ENCODE results near the gene NAB2.
"Not testable (repeated sequence)": the region's sequence is repeated elsewhere in the genome, so short reads cannot be mapped to it uniquely, and the experiment has no call there.

NAB2 gene, protein sequence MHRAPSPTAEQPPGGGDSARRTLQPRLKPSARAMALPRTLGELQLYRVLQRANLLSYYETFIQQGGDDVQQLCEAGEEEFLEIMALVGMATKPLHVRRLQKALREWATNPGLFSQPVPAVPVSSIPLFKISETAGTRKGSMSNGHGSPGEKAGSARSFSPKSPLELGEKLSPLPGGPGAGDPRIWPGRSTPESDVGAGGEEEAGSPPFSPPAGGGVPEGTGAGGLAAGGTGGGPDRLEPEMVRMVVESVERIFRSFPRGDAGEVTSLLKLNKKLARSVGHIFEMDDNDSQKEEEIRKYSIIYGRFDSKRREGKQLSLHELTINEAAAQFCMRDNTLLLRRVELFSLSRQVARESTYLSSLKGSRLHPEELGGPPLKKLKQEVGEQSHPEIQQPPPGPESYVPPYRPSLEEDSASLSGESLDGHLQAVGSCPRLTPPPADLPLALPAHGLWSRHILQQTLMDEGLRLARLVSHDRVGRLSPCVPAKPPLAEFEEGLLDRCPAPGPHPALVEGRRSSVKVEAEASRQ

GRCh38 chr12:57088354-57089270 is at the start of gene NAB2:
TSS of gene NAB2 (plus strand) at chr12:57089114. CDS start at chr12:57089272, 158 bp downstream.
- peak; percentile 74 to 95 (median 77) for DNase-seq (ENCODE audit: low read depth in 3 of 3)

DNA sequence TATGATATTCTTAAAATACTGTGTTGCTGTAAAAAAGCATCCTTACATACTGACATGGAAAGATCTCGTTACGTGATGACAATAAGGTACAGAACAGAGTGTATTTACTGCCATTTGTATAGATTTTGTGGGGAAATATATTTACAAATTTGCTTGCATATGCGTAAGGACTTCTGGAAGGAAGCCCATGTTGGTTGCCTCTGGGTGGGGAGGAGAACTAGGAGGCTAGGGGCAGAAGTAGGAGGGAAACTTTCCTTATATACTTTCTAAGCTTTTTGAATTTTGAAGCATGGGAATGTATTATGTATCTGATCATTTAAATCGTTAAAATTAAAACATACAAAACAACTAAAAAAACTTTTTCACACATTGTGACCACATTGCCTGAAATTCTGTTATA is 48.7 kb upstream of the NAB2 start:
- no peak for DNase-seq (ENCODE audit: low read depth in 3 of 3)

DNA sequence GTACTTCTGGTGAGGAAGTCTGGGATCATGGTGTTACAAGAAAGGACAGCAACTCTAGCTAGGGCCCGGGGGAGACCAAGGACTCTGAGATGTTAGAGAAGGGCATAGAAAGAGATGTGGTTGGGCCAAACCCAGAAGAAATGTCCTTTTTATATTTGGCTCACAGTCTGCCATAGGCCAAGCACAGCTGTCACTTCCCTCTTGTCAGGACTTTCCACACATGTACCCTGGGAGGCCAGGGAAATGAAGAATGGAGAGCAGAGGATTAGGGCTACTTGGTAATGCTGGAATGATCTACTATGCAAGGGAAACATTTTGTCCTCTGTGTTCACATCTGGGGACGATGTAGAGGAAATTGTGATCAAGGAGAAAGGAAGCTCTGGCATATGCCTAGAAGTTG is 48.2 kb upstream of the NAB2 start:
- no peak for DNase-seq (ENCODE audit: low read depth in 3 of 3)

DNA sequence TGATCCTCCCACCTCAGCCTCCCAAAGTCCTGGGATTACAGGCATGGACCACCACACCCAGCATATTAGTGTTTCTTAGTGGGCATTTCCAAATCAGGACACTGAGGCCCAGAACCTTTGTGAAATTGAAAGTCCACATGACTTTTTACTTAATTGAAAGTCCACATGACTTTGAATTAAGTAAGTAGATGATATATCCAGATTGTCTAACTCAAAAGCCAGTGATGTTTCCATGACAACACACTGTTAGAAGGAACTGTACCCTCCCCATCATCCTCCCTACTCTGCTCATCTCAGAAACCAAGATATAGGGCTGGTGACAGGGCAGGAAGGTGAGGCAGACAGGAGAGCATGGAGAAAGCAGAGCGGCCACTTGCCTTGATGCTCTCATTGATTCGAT is 46.2 kb upstream of the NAB2 start:
- DNase-seq (ENCODE audit: low read depth in 3 of 3), result no peak

- no peak for DNase-seq (ENCODE audit: low read depth in 3 of 3)
Measured at GRCh38 chr12:57044468-57044867, 44.4 kb upstream of the NAB2 start.

DNA sequence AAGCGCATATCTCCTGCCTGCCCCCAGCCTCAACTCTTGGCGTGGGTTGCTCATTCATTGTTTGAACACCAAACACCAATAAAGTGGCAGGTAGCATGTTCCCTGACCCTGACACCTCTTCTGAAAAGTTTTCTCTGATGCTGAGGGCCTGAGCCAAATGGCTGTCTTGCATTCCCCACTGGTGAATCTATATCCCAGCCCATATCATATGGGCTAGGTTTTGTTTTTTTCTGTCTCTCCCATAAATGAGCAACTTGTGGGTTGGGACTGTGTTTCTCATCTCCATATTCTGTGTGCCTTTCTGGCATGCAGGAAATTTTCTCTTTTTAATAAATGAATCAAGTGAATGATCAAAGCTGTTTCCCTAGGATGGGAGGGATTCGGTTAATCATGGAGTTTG is 44.0 kb upstream of the NAB2 start:
- no peak for DNase-seq (ENCODE audit: low read depth in 3 of 3)

DNA sequence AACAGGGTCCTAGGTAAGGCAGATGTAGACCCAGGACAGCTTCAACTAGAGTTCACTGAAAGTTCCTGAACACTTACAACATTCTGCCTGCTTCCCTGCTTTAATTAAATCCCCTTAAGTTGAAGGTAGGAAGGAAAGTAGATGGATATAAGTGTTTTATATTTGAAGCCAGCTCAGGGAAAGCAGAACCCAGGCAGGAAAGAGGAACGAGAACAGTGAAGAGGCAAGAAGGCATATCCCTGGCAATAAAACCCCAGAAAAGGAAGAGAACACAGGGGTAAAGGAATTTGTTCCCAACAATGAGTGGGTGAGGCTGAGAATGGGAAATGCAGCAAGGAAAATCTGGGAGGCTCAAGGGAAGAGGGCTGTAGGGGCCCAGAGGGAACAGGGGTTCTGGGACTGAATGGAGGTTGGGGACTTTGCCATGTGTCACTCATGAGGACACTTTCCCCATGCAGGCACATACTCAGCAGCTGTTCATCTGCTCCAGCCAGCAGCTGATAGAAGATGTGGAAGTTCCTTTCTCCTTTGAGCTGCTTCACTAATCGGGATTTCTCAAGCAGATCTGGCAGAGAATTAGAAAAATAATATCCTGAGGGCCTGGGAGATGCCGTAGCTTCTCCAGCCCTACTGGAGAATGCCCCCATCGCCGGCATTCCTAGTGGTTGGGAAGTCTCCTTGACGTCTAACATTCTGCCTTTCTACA is 42.7 kb upstream of the NAB2 start:
- DNase-seq (ENCODE audit: low read depth in 3 of 3), result no peak

DNA sequence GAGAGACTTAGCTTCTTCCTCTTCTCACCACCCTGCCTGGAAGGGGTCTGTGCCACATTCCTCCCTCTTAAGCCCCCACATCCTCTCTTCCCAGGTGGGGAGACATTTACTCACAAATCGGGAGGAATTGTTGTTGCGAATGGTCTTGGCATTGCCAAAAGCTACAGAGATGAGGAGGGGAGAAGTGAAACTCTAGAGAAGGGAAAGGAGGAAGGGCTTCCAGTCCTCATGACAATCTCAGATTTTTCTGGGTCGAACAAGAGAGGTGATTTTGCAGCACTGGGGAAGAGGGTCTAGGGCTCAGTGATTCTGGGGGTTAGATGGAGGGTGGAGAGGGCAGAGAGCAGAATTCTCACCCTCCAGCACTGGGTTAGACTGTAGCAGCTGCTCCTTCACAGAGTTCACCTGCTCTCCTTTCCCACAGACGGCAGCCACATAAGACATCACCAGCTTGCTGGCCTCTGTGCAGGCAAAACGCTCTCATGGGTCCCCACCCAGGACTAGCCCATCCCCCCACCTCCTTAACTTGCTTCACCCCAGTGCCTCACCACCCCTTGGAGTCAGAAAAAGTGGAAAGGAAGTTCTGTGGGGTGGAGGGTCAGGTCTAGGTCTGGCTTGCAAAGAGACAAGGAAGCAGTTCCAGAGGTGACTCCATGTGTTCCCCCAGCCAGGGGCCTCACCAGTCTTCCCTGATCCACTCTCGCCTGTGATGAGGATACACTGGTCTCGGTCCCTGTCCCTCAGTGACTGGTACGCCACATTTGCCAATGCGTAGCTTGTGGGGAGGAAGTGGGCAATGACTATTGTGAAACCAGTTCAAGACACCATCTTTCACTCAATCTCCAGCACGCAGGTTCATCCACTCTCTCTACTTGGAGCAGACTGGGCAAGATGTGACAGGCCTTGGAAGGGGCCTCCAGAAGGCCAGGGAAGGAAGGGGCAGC is 41.7 kb upstream of the NAB2 start:
- peak; percentile 40 to 58 (median 43) for DNase-seq (ENCODE audit: low read depth in 3 of 3)

- no peak for DNase-seq (ENCODE audit: low read depth in 3 of 3)
Measured at GRCh38 chr12:57047981-57048380, 40.9 kb upstream of the NAB2 start.

GRCh38 chr12:57048423-57049118 is 40.3 kb upstream of the NAB2 start:
- DNase-seq (ENCODE audit: low read depth in 3 of 3), result no peak

GRCh38 chr12:57049119-57049446 is 39.8 kb upstream of the NAB2 start:
- DNase-seq (ENCODE audit: low read depth in 3 of 3), result no peak

DNA sequence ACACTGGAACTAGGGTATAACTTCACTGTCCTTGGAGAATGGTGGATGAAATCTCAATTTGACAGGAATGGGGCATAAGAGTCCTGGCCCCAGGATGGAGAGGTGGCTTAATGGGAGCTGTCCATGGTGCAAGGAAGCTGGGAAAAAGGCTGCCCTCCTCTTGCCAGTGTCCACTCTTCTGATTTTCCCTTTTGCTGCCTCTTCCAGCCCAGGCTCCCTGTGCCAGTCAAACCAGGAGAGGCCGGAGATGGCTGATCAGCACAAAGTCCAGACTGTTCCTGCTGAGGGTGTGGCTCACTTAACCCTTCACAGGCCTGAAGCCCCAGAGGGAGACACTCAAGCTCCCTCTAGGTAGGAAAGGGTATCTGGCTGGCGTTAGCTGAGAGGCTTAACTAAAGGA is 39.0 kb upstream of the NAB2 start, which contains the start of gene MYO1A:
Gene MYO1A, minus strand, starts transcription at position 240 of the 400 bp plus-strand sequence. CDS start 1,806 bp downstream, outside the sequence.
- DNase-seq (ENCODE audit: low read depth in 3 of 3), result no peak

DNA sequence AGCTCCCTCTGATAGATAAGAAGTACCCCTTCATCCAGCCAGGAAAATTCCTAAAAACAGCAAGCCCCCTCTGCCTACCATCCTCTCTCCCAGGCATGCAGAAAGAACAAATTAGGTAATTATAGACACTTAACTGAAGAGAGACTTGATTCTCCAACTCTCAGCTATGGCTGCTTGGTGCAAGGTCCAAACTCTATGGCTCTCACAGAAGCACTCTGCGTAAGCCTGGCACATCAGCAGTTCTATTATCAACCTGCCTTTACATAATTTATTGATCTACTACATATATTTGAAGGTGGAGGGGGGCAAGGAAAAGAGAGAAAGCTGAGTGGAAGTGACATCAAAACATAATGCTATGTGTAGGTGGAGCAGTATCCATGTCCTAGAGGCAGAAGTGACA is 37.9 kb upstream of the NAB2 start:
- DNase-seq (ENCODE audit: low read depth in 3 of 3), result no peak

GRCh38 chr12:57053146-57053545 is 35.8 kb upstream of the NAB2 start:
- DNase-seq (ENCODE audit: low read depth in 3 of 3), result not testable (repeated sequence)

- DNase-seq (ENCODE audit: low read depth in 3 of 3), result not testable (repeated sequence)
Measured at GRCh38 chr12:57053901-57054300, 35.0 kb upstream of the NAB2 start.

GRCh38 chr12:57055824-57056223 is 33.1 kb upstream of the NAB2 start:
- no peak for DNase-seq (ENCODE audit: low read depth in 3 of 3)

DNA sequence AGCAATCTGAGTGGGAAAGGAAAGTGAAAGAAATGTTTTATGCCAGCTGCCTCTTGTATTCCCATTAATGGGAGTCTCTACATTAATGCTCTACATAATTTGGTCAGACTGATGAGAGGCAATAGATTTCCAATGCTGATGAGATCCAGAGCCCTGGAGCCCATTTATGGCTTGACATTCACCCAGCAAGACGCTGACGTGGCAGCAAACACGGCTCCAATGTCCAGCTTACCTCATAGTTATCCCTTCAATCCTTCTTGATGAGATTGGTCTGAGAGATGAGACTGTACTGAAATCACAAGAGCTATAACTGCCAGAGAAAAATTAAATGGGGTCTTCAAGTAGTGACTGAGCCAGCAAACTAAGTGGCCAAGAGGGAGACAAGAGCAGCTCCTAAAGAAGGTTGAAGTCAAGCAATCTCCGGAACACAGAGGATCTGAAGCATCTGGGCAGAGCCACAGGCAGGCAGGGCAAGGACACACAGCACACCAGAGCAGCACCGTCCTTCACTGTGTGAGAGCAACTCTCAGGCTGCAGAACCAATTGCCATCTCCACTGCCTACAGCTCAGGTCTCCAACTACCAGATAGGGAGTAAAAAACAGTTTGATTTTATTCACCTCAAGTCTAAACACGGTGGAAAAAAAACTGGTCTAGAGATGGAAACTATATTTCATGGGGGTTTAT is 31.7 kb upstream of the NAB2 start:
- no peak for DNase-seq (ENCODE audit: low read depth in 3 of 3)

GRCh38 chr12:57058454-57058853 is 30.5 kb upstream of the NAB2 start:
- no peak for DNase-seq (ENCODE audit: low read depth in 3 of 3)

- no peak for DNase-seq (ENCODE audit: low read depth in 3 of 3)
Measured at GRCh38 chr12:57063991-57064685, 24.8 kb upstream of the NAB2 start.
